Myocyte (in vitro differentiated cells): Measurements from ENCODE around the gene LONRF2. TPM values are rescaled to one million over a fixed set of nuclear protein-coding genes. Genes with fewer than 3 reads are reported as not detected.

Experiments used
- DNase-seq: peaks from one replicate; pipeline ENCODE4 v3.0.0-alpha.2; 2012; ENCODE audit warnings: low read depth
- total RNA-seq: library from RNA; depleted of rRNA; stranded (reverse); fragments of >200 nt; gene quantifications from 2 replicates; pipeline ENCODE4 v1.2.3, GENCODE V29; 2014

The LONRF2 gene
- total RNA-seq, 1 donor from 2014 or later, result not detected

GRCh38 chr2:100301881-100302584, 20.3 kb downstream of the LONRF2 start:
- no peak for DNase-seq

- DNase-seq, result no peak
Observed at GRCh38 chr2:100299548-100299947, 22.8 kb downstream of the LONRF2 start.

DNA sequence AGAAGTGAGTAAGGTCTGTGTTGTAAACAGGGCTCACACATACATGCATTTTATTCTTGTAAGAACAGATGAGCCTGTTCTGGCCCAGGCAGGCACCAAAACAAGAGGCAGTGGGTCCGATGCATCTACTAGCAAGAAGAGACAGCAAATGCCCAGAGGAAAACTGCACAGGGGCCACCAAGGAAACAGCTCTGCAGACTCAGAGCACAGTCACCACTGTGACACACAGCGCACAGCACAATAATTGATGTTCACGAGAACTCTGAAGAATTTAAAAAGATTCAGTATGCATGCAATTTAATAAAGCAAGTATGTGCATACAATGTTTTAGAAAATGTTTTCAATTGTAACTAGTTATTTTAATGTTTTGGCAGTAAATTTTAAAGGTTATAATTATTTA, 24.8 kb downstream of the LONRF2 start:
- no peak for DNase-seq

GRCh38 chr2:100294162-100294497, 28.2 kb downstream of the LONRF2 start:
- no peak for DNase-seq

DNA sequence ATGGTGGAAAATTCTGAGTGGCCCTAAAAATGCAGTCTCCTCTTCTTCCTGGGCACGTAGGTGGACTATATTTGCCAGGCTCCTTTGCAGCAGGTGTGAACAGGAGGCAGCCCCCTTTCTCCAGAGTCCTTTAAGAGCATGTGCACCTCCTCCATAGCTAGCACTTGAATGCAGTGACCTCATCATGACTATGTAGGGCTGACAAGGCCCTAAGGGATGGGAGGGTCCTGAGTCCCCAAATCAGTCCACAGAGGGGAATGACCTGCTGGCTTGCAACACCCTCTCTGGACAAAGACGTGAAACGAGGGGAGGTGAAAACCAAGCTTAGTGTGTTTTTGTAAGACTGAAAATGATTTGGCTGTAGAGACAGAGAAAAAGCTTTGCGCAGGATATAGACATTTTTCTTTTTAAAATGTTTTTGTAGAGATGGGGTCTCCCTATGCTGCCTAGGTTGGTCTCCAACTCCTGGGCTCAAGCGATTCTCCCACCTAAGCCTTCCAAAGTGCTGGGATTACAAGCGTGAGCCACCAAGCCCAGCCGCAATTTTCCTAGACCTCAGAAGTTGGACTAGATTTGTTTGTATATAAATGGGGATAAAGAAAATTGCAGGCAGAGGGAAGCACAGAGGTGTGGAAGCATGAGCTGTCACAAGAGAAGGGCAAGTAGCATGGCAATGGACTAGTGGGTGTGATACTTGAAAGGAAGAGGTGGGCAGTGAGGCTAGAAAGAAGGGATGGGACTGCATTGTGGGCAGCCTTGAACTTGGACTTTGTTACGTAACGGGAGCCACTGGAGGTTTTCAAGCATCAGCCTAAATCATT, 28.8 kb downstream of the LONRF2 start:
- DNase-seq, result no peak

GRCh38 chr2:100292022-100292580, 30.2 kb downstream of the LONRF2 start:
- peak; percentile 4 for DNase-seq

GRCh38 chr2:100291152-100291970, 30.9 kb downstream of the LONRF2 start:
- DNase-seq, result peak; percentile 16

GRCh38 chr2:100290718-100291151, 31.6 kb downstream of the LONRF2 start:
- DNase-seq, result no peak

DNA sequence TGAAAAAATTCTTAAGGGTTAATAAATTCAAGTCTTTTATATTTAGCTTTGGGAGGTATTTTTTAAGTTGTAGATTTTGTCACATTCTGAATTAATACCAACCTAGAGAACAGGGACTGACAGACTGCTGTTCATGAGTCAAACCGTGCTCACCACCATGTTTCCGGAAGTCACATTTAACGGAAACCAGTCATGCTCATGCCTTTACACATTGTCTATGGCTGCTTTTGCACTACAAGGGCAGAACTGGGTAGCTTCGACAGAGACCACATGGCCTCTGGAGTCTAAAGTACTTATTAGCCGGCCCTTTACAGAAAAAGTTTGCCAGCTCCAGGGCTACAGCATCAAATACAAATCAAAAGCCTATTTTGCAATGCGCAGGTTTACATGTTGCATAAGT, 33.3 kb downstream of the LONRF2 start:
- DNase-seq, result no peak

- no peak for DNase-seq
Observed at GRCh38 chr2:100286318-100286717, 36.0 kb downstream of the LONRF2 start.

DNA sequence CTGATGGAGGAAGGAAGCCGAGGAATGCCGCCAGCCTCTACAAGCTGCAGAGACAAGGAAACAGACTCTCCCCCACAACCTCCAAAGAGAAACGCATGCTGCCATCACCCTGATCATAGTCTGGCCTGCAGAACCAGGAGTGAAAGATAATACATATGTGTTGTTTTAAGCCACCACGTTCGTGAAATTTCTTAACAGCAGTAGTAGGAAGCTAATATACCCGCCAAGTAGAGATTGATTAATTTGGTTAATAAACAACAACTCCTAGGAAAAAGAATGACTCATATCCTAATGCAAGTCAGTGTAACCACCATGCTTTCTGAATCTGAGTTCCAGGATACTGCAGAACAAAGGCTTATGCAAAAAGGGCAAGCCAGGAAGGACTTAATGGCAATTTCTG, 36.6 kb downstream of the LONRF2 start:
- DNase-seq, result no peak

DNA sequence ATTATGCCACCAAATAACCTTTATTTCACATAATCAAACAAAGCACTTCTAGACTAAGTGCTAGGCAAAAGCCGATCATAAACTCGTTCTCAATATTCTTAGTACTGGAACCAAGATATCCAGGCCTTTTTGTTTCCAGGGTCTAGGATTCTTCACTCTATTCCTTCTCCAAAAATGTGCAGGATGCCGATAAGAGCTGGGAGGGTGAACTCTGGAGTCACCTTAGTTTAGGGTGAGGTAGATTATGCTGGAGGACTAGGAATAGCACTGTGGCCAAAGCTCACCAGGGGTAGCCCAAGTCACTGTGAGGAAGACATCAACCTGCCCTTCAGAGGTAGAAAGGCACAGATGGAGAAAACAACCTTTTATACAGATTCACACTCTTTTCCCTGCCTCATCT, 37.3 kb downstream of the LONRF2 start:
- DNase-seq, result no peak

GRCh38 chr2:100283724-100284501, 38.4 kb downstream of the LONRF2 start:
- DNase-seq, result peak; percentile 6

DNA sequence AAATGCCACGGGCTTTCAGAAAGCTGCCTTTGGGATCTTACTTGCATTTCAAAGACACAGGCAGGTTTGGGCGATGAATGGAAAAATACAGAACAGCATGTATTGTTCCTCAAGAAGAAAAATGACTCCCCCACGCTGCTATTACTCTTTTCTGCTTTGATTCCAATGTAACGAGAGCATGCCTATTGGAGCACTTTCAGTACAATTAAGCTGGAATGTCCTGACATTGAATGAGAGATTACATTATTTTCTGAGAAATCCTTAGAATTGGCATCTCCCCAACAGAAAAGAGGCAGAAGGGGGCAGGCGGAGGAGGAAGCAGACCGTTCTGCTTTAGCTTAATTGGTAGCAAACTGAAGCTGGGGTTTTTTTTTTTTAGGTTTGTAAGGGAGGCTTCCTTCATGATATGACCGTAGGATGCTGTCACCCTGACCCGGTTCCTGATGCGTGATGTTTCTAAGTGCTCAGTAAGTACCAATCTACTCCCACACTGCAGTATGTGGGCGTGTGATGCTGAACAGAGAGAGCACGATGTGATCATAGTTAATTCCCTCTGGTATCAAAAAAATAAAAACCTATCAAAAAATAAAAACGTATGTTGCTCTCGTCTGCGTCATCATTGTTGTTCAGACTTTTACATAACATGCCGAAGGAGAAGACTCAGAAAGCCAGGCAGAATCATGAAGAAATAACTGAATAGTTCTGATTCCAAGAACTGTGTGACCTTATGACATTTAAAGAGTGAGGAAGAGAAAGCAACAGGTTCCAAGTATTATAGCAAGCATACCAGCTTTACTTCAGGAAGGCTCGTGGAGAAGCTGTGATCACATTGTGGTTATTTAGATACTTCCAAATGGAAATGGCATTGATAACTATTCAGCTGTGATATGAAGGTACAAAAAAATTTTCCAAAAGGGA, 40.5 kb downstream of the LONRF2 start:
- DNase-seq, result no peak

GRCh38 chr2:100279586-100280534, 42.4 kb downstream of the LONRF2 start:
- DNase-seq, result no peak

DNA sequence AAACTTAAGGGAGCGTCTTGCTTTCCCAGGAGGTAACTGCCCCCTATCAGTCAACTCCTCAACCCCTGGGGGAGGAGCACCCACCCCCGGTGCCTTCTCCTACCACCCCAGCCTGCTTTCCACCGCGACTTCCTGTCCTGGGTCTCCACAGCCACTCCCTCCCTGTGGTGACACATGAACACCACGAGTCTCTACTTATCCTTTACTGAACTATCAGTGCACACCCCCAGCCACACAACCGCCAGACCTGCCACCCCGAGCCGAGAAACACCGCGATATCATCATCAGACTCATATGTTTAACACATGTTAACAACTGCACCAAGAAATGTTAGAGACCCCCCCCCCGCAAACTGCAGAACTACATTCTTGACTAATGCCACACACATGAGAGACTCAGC, 43.3 kb downstream of the LONRF2 start:
- DNase-seq, result no peak

DNA sequence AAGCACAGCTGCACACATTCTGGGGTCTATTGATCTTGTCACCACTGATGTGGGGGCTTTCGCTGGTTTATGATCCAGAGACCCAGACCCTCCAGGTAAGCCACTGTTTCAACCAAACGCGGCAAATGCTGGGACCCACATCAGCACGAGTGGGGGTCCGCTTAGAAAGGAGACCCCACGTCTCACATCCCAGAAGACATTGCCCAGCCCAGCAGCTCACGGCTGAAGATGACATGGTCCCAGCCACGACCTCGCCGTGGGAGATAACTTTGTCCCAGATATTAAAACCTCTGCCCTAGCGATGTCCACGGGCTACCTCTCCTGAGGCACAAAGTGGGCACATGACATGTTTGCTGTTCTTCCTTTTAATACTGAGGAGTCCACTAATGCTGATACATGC, 43.8 kb downstream of the LONRF2 start:
- DNase-seq, result no peak

GRCh38 chr2:100277540-100278207, 44.6 kb downstream of the LONRF2 start:
- DNase-seq, result no peak
